ENCODE measurements around the gene IRF7. TPM values are rescaled to one million over a fixed set of nuclear protein-coding genes. Genes with fewer than 3 reads are reported as not detected.

IRF7 gene
- total RNA-seq, 4 donors from 2014 or later: 5.4 to 25.4 (median 13.9) TPM

DNA sequence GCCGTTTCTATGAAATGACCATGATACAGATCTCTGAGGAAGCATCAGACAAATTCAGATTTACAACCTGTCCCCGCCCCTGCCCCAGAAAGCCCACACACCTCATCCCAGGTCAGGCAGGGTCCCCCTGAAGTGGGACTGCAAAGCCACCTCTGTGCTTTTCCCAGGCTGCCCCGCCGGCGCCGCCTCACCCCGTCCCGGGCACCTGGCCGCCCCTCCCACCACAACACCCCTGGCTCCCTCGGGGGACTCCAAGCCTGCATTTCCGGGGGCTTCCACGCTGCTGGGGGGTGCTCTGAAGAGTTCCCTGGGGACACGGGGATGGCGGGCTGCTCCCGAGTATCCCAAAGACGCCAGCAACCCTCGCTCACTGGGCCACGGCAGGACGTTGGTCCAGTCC is 44.5 kb upstream of the IRF7 start:
- no peak for ATAC-seq
- no peaks in the 10 kb centered on the region for H3K9me3 ChIP-seq
- no peak for TF ChIP-seq EP300 (IDR thresholded peaks at IDR 0.05)
- no peak for TF ChIP-seq CTCF (IDR thresholded peaks at IDR 0.05)
- TF ChIP-seq POLR2A (IDR thresholded peaks at IDR 0.05): no peak
- no peak for TF ChIP-seq POLR2AphosphoS5 (IDR thresholded peaks at IDR 0.05)
- H3K27ac ChIP-seq: no peak overlapping the region
- H3K4me3 ChIP-seq: no peak overlapping the region
- 60 to 75% methylated on average over 1 to 2 of the region's 19 CpGs for WGBS, 2 donors (ENCODE audit: low coverage in 1 of 2)
- H3K4me1 ChIP-seq: peaks cover 0 to 7% (median 0%) of the 10 kb centered on the region in 3 donors
- H3K27me3 ChIP-seq: no peaks in the 10 kb centered on the region
- H3K36me3 ChIP-seq: peaks cover 0 to 70% of the 10 kb centered on the region in 2 donors

DNA sequence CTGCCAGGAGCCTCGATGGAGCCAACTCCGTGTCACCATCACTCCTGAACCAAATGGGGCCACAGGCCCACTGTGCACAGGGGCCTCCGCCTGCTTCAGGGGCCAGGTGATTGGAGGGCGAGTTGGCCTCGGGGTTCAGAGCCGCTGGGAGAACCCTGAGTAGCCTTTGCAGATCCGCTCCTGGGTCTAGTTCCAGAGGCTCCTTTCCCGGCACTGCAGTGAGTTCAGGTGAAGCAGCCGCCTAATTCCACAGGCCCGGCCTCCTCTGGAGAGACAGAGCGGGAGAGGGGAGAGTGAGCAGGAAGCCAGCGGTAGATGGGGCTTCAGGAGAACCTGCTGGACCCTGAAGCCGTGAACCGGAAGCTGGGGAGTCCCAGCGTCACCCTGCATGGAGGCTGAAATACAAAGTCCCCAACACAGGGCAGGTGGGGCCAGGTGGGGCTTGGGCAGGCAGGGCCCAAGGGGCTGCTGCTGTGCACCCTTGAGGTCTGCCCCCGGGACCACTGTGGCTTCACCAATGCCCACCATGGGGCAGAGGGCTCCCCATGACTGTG is 43.9 kb upstream of the IRF7 start:
- TF ChIP-seq CTCF (IDR thresholded peaks at IDR 0.05) (no peak), POLR2AphosphoS5 (IDR thresholded peaks at IDR 0.05) (no peak), POLR2A (IDR thresholded peaks at IDR 0.05) (no peak), EP300 (IDR thresholded peaks at IDR 0.05) (no peak)
- Histone ChIP-seq H3K4me3 (no peak overlapping the region), H3K4me1 (peaks cover 0 to 4% (median 0%) of the 10 kb centered on the region in 3 donors), H3K27ac (no peak overlapping the region), H3K9me3 (no peaks in the 10 kb centered on the region), H3K36me3 (peaks cover 0 to 75% of the 10 kb centered on the region in 2 donors), H3K27me3 (no peaks in the 10 kb centered on the region)
- ATAC-seq: no peak
- 85 to 86% methylated on average over 6 to 7 of the region's 16 CpGs for WGBS, 2 donors (ENCODE audit: low coverage in 1 of 2)

GRCh38 chr11:657691-658126 is 42.0 kb upstream of the IRF7 start:
- Histone ChIP-seq H3K27ac (no peak overlapping the region), H3K9me3 (no peaks in the 10 kb centered on the region), H3K36me3 (peaks cover 0 to 83% of the 10 kb centered on the region in 2 donors), H3K27me3 (no peaks in the 10 kb centered on the region), H3K4me1 (peaks cover 0 to 1% (median 0%) of the 10 kb centered on the region in 3 donors), H3K4me3 (no peak overlapping the region)
- WGBS, 2 donors (ENCODE audit: low coverage in 1 of 2): 60 to 86% methylated on average over 3 to 8 of the region's 14 CpGs
- TF ChIP-seq CTCF (IDR thresholded peaks at IDR 0.05) (no peak), POLR2A (IDR thresholded peaks at IDR 0.05) (no peak), EP300 (IDR thresholded peaks at IDR 0.05) (no peak), POLR2AphosphoS5 (IDR thresholded peaks at IDR 0.05) (no peak)
- no peak for ATAC-seq

DNA sequence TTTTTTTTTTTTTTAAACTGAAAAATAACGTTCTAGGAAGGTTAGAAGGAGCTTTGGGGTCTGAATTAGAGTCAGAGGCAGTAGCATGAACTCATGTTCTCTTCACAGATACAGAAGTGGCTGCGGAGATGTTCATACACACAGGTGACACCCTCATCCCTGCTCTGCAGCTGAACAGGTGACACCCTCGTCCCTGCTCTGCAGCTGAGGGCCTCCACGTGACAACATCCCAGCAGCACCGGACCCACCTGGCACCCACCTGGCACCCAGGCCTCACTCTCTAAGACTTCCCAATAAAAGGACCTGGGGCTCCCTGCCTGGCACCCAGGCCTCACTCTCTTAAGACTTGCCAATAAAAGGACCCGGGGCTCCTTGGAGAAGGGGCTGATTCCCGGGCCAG is 41.1 kb upstream of the IRF7 start:
- whole genome bisulfite sequencing, 2 donors (ENCODE audit: low coverage in 1 of 2): 33% methylated on average over 1 of the region's 7 CpGs; no CpG with 5 or more reads in 1 of the 2 donors
- Histone ChIP-seq H3K4me3 (no peak overlapping the region), H3K9me3 (no peaks in the 10 kb centered on the region)

More for the DNA sequence above, 41.1 kb upstream of the IRF7 start:
- no peak for ATAC-seq
- Histone ChIP-seq H3K36me3 (peaks cover 0 to 78% of the 10 kb centered on the region in 2 donors), H3K27ac (no peak overlapping the region), H3K27me3 (no peaks in the 10 kb centered on the region), H3K4me1 (no peaks in the 10 kb centered on the region)
- no peak for TF ChIP-seq POLR2AphosphoS5 (IDR thresholded peaks at IDR 0.05)
- no peak for TF ChIP-seq POLR2A (IDR thresholded peaks at IDR 0.05)
- TF ChIP-seq CTCF (IDR thresholded peaks at IDR 0.05): no peak
